K562 (cell line): ENCODE measurements around the gene TRIM26. TPM values are rescaled to one million over a fixed set of nuclear protein-coding genes. Genes with fewer than 3 reads are reported as not detected.

Source experiments
- ATF1 ChIP-seq, 2 experiments: fragments of 450-650 bp in 1 of 2; IDR thresholded peaks; 2 replicates each; pipeline ENCODE4 v1.6.1; 2016; ENCODE audit warnings: missing compliant biosample characterization in 1 of 2, missing genetic modification characterization in 1 of 2
- FUS ChIP-seq: fragments of 200-400 bp; formaldehyde crosslinking; optimal IDR thresholded peaks from 2 replicates; pipeline ENCODE3; 2017; ENCODE audit warnings: low read depth, low read length
- HNRNPLL ChIP-seq: fragments of 200-400 bp; formaldehyde crosslinking; IDR thresholded peaks from 2 replicates; pipeline ENCODE4 v1.6.1; 2017; ENCODE audit warnings: low read length, low read depth, mild to moderate bottlenecking; ENCODE audit not compliant: poor library complexity, severe bottlenecking
- HOMEZ ChIP-seq: fragments of 250-450 bp; sonication (Bioruptor Pico); IDR thresholded peaks from 2 replicates; pipeline ENCODE4 v1.4.0; 2020; ENCODE audit warnings: mild to moderate bottlenecking, moderate library complexity
- MEF2D ChIP-seq: conservative IDR thresholded peaks from 2 replicates; pipeline ENCODE4 v1.6.1; 2016; ENCODE audit warnings: low read depth, missing genetic modification characterization, missing compliant biosample characterization
- MXD1 ChIP-seq: fragments of 250-450 bp; sonication (Bioruptor Pico); IDR thresholded peaks from 2 replicates; pipeline ENCODE4 v1.8.0; 2021; ENCODE audit warnings: borderline replicate concordance, mild to moderate bottlenecking, moderate library complexity; ENCODE audit not compliant: poor library complexity, severe bottlenecking
- NR2C2 ChIP-seq, 2 experiments: fragments of 200-800 bp in 1 of 2; sonication (Bioruptor generic) in 1 of 2; sonication (generic) in 1 of 2; formaldehyde crosslinking in 1 of 2; IDR thresholded peaks; 2 replicates each; pipeline versions ENCODE4 v1.6.1 to v1.8.0; 2016 to 2022; ENCODE audit warnings: mild to moderate bottlenecking in 1 of 2, missing compliant biosample characterization in 1 of 2, missing genetic modification characterization in 1 of 2, missing genetic modification reagents in 1 of 2
- ZNF217 ChIP-seq: sonication (generic); formaldehyde crosslinking; IDR thresholded peaks from 2 replicates; pipeline ENCODE4 v1.8.0; 2022; ENCODE audit warnings: mild to moderate bottlenecking, missing genetic modification reagents
- ZNF431 ChIP-seq: sonication (generic); formaldehyde crosslinking; IDR thresholded peaks from 2 replicates; pipeline ENCODE4 v1.8.0; 2022; ENCODE audit warnings: mild to moderate bottlenecking, missing genetic modification reagents
- polyA plus RNA-seq, 8 experiments: library from polyadenylated mRNA; depleted of rRNA in 4 of 8; stranded (reverse) in 5 of 8; unstranded in 3 of 8; fragments of >200 nt; fragmentation: Nextera tagmentation in 2 of 8; fragmentation: Illumina TruSeq in 1 of 8; extraction: Ambion mirVana in 2 of 8; extraction: Trizol in 1 of 8; gene quantifications; 2 replicates each; pipeline versions ENCODE4 v1.2.1 to v1.2.3, GENCODE V29; 2011 to 2014; ENCODE audit warnings: inconsistent platforms in 1 of 8, missing spikeins in 1 of 8
- total RNA-seq, 7 experiments: library from RNA; depleted of rRNA in 6 of 7; stranded (reverse); fragments of >200 nt in 6 of 7; fragmentation: Illumina TruSeq in 2 of 7; extraction: Trizol in 2 of 7; gene quantifications; 2 replicates each; pipeline versions ENCODE4 v1.2.1 to v1.2.3, GENCODE V29; 2011 to 2021; ENCODE audit warnings: low replicate concordance in 1 of 7
- TF ChIP-seq, protein P1 (sequence below): sonication (generic); formaldehyde crosslinking; IDR thresholded peaks from 2 replicates; pipeline ENCODE4 v1.8.0; 2022; ENCODE audit warnings: mild to moderate bottlenecking, missing genetic modification reagents, borderline replicate concordance
- TF ChIP-seq, protein P2 (sequence below), 2 experiments: fragments of 450-650 bp; formaldehyde crosslinking in 1 of 2; IDR thresholded peaks; 2 replicates each; pipeline versions ENCODE4 v1.4.0 to v1.6.1; 2014 to 2020; ENCODE audit warnings: mild to moderate bottlenecking in 2 of 2, borderline replicate concordance in 1 of 2, low read depth in 1 of 2
- TF ChIP-seq, protein P3 (sequence below): sonication (generic); formaldehyde crosslinking; IDR thresholded peaks from 2 replicates; pipeline ENCODE4 v1.5.0; 2020; ENCODE audit warnings: missing genetic modification reagents

TRIM26 gene
- total and polyA plus RNA-seq, 9 of the 15 experiments (the other 6 are each of a cell fraction or from before 2014, with no cell fraction given): 0.80 to 5.0 (median 2.8) TPM

DNA sequence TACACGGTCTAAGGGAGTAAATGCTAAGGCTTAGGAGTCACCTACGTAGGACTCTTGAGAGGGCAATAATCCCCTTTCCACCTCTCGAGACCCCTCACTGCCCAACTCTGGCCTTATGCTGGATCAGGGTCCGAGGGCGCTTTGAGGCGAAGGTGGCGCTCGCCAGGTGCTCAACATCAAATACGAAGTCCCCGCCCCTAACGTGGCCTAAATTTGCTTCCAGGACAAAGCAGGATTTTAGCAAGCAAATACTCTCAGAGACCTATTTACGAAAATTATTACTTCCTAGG, 406 bp upstream of the TRIM26 start (continued):
- TF ChIP-seq ATF1 (CRISPR knock-in tag; IDR thresholded peaks at IDR 0.05): no peak
- peak; percentile 69 for TF ChIP-seq ATF1 (tag; IDR thresholded peaks at IDR 0.05)
- TF ChIP-seq, protein P1, sequence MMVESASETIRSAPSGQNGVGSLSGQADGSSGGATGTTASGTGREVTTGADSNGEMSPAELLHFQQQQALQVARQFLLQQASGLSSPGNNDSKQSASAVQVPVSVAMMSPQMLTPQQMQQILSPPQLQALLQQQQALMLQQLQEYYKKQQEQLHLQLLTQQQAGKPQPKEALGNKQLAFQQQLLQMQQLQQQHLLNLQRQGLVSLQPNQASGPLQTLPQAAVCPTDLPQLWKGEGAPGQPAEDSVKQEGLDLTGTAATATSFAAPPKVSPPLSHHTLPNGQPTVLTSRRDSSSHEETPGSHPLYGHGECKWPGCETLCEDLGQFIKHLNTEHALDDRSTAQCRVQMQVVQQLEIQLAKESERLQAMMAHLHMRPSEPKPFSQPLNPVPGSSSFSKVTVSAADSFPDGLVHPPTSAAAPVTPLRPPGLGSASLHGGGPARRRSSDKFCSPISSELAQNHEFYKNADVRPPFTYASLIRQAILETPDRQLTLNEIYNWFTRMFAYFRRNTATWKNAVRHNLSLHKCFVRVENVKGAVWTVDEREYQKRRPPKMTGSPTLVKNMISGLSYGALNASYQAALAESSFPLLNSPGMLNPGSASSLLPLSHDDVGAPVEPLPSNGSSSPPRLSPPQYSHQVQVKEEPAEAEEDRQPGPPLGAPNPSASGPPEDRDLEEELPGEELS (CRISPR knock-in tag): no peak
- no peak for TF ChIP-seq HOMEZ (CRISPR knock-in tag)
- no peak for TF ChIP-seq ZNF431 (CRISPR knock-in tag)
- TF ChIP-seq FUS: no peak
- no peak for TF ChIP-seq NR2C2 (CRISPR knock-in tag; IDR thresholded peaks at IDR 0.05)
- TF ChIP-seq NR2C2 (tag; IDR thresholded peaks at IDR 0.05): peak; percentile 32; the same call in 1 of the 2 replicates
- TF ChIP-seq ZNF217: no peak
- TF ChIP-seq, protein P2, sequence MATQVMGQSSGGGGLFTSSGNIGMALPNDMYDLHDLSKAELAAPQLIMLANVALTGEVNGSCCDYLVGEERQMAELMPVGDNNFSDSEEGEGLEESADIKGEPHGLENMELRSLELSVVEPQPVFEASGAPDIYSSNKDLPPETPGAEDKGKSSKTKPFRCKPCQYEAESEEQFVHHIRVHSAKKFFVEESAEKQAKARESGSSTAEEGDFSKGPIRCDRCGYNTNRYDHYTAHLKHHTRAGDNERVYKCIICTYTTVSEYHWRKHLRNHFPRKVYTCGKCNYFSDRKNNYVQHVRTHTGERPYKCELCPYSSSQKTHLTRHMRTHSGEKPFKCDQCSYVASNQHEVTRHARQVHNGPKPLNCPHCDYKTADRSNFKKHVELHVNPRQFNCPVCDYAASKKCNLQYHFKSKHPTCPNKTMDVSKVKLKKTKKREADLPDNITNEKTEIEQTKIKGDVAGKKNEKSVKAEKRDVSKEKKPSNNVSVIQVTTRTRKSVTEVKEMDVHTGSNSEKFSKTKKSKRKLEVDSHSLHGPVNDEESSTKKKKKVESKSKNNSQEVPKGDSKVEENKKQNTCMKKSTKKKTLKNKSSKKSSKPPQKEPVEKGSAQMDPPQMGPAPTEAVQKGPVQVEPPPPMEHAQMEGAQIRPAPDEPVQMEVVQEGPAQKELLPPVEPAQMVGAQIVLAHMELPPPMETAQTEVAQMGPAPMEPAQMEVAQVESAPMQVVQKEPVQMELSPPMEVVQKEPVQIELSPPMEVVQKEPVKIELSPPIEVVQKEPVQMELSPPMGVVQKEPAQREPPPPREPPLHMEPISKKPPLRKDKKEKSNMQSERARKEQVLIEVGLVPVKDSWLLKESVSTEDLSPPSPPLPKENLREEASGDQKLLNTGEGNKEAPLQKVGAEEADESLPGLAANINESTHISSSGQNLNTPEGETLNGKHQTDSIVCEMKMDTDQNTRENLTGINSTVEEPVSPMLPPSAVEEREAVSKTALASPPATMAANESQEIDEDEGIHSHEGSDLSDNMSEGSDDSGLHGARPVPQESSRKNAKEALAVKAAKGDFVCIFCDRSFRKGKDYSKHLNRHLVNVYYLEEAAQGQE (IDR thresholded peaks at IDR 0.05; ENCODE audit: borderline replicate concordance): no peak
- TF ChIP-seq, protein P2 (CRISPR knock-in tag; IDR thresholded peaks at IDR 0.05; ENCODE audit: low read depth): no peak
- no peak for TF ChIP-seq MEF2D (tag)
- no peak for TF ChIP-seq HNRNPLL
- TF ChIP-seq, protein P3, sequence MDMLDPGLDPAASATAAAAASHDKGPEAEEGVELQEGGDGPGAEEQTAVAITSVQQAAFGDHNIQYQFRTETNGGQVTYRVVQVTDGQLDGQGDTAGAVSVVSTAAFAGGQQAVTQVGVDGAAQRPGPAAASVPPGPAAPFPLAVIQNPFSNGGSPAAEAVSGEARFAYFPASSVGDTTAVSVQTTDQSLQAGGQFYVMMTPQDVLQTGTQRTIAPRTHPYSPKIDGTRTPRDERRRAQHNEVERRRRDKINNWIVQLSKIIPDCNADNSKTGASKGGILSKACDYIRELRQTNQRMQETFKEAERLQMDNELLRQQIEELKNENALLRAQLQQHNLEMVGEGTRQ (CRISPR knock-in tag): no peak
- TF ChIP-seq MXD1: no peak
- TF ChIP-seq, all 486 proteins: peak for 4
